CD4-positive, alpha-beta T cell treated with Interleukin-10 for 1 hour (primary cell): Measurements from ENCODE around the gene SFT2D2.
A peak's percentile ranks its signal among the peaks of the same experiment; 100 is the strongest.

Source experiments
- DNase-seq: peaks from one replicate; pipeline ENCODE4 v3.0.0-alpha.2; 2020

Gene SFT2D2

GRCh38 chr1:168223681-168224540 is 1.9 kb upstream of the SFT2D2 start:
- no peak for DNase-seq

- no peak for DNase-seq
Measured at GRCh38 chr1:168224991-168225390, 813 bp upstream of the SFT2D2 start.

- no peak for DNase-seq
Measured at GRCh38 chr1:168227620-168228019, 1.8 kb downstream of the SFT2D2 start.

- DNase-seq = no peak
Measured at GRCh38 chr1:168229893-168230292, 4.1 kb downstream of the SFT2D2 start.

GRCh38 chr1:168230709-168231108 is 4.9 kb downstream of the SFT2D2 start:
- DNase-seq = no peak

- peak; percentile 64 for DNase-seq
Measured at GRCh38 chr1:168234846-168235547, 9.2 kb downstream of the SFT2D2 start.

- no peak for DNase-seq
Measured at GRCh38 chr1:168235548-168235885, 9.7 kb downstream of the SFT2D2 start.

- no peak for DNase-seq
Measured at GRCh38 chr1:168235937-168236336, 10.1 kb downstream of the SFT2D2 start.

- no peak for DNase-seq
Measured at GRCh38 chr1:168236836-168237611, 11.2 kb downstream of the SFT2D2 start.

GRCh38 chr1:168243198-168243597 is 17.4 kb downstream of the SFT2D2 start:
- no peak for DNase-seq

GRCh38 chr1:168243636-168244212 is 17.9 kb downstream of the SFT2D2 start:
- DNase-seq = no peak

- no peak for DNase-seq
Measured at GRCh38 chr1:168245042-168245441, 19.2 kb downstream of the SFT2D2 start.

GRCh38 chr1:168246506-168246905 is 20.7 kb downstream of the SFT2D2 start:
- DNase-seq = no peak

- no peak for DNase-seq
Measured at GRCh38 chr1:168252204-168252733, 26.5 kb downstream of the SFT2D2 start.

GRCh38 chr1:168256164-168256563 is 30.4 kb downstream of the SFT2D2 start:
- no peak for DNase-seq

GRCh38 chr1:168257397-168257796 is 31.6 kb downstream of the SFT2D2 start:
- DNase-seq = no peak

- DNase-seq = no peak
Measured at GRCh38 chr1:168259567-168259966, 33.8 kb downstream of the SFT2D2 start.

- DNase-seq = no peak
Measured at GRCh38 chr1:168260393-168260792, 34.6 kb downstream of the SFT2D2 start.

GRCh38 chr1:168261390-168261789 is 35.6 kb downstream of the SFT2D2 start:
- no peak for DNase-seq

- no peak for DNase-seq
Measured at GRCh38 chr1:168263130-168263529, 37.3 kb downstream of the SFT2D2 start.

GRCh38 chr1:168264296-168264695 is 38.5 kb downstream of the SFT2D2 start:
- DNase-seq = no peak

GRCh38 chr1:168265596-168265995 is 39.8 kb downstream of the SFT2D2 start:
- DNase-seq = no peak

GRCh38 chr1:168266644-168267186 is 40.9 kb downstream of the SFT2D2 start:
- DNase-seq = no peak
